B cell (primary cell): ENCODE measurements around the gene DGKZ.

Source experiments
- CTCF ChIP-seq: fragments of 200-600 bp; IDR thresholded peaks from one replicate; pipeline ENCODE4 v1.8.0; 2022; ENCODE audit warnings: antibody characterized with exemption, mild to moderate bottlenecking
- EZH2 ChIP-seq: IDR thresholded peaks from 2 replicates; pipeline ENCODE4 v1.6.1; 2012; ENCODE audit warnings: borderline replicate concordance, low read depth, mild to moderate bottlenecking, moderate library complexity, low read length; ENCODE audit not compliant: insufficient read depth, poor library complexity, severe bottlenecking

DNA sequence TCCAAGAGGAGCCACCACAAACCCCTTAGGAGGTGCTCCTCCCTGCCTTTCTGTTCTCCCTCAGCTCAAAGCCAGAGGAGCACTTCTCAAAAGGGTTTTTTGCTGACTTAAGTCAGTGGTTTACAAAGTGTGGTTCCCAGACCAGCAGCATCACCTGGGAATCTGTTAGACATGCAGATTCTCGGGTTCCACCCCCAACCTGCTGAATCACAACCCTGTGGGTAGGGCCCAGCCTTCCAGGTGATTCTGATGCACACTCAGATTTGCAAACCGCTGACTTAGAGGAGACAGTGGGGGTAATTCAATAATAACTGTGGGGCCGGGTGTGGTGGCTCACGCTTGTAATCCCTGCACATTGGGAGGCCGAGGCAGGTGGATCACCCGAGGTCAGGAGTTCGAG, 47.0 kb upstream of the DGKZ start:
- no peak for TF ChIP-seq CTCF
- no peak for TF ChIP-seq EZH2
